ENCODE measurements around the gene PRSS21. TPM values are rescaled to one million over a fixed set of nuclear protein-coding genes. Genes with fewer than 3 reads are reported as not detected.
A peak's percentile ranks its signal among the peaks of the same experiment; 100 is the strongest.

Gene PRSS21
- total and polyA plus RNA-seq, 7 donors, result 0.58 TPM; not detected in 6

GRCh38 chr16:2824626-2825025, 7.6 kb downstream of the PRSS21 start:
- Histone ChIP-seq H3K36me3 (no peaks in the 10 kb centered on the region), H3K4me3 (no peak overlapping the region), H3K9me3 (no peaks in the 10 kb centered on the region), H3K27me3 (peaks cover 0 to 18% (median 0%) of the 10 kb centered on the region in 3 donors), H3K27ac (no peak overlapping the region), H3K4me1 (no peaks in the 10 kb centered on the region)
- 89 to 90% methylated on average over 10 of the region's 10 CpGs for WGBS, 2 donors
- DNase-seq, result no peak
- intact Hi-C loops (cut with DNase I), result no loop called here
- no peak for TF ChIP-seq CTCF (IDR thresholded peaks at IDR 0.05)
- TF ChIP-seq EP300 (IDR thresholded peaks at IDR 0.05), result no peak

GRCh38 chr16:2825049-2825742, 8.2 kb downstream of the PRSS21 start:
- Histone ChIP-seq H3K27ac (no peak overlapping the region), H3K27me3 (peaks cover 0 to 24% (median 0%) of the 10 kb centered on the region in 3 donors), H3K9me3 (no peaks in the 10 kb centered on the region), H3K4me3 (no peak overlapping the region), H3K36me3 (no peaks in the 10 kb centered on the region), H3K4me1 (no peaks in the 10 kb centered on the region)
- WGBS, 2 donors, result 75 to 84% methylated on average over 26 of the region's 26 CpGs
- DNase-seq, result peak; percentile 56
- intact Hi-C loops (cut with DNase I), result no loop called here
- no peak for TF ChIP-seq CTCF (IDR thresholded peaks at IDR 0.05)
- TF ChIP-seq EP300 (IDR thresholded peaks at IDR 0.05), result no peak
- no peak for TF ChIP-seq POLR2A (IDR thresholded peaks at IDR 0.05)
- no peak for TF ChIP-seq POLR2AphosphoS5 (IDR thresholded peaks at IDR 0.05)

- Histone ChIP-seq H3K36me3 (no peaks in the 10 kb centered on the region), H3K27ac (no peak overlapping the region), H3K4me3 (no peak overlapping the region), H3K9me3 (no peaks in the 10 kb centered on the region), H3K4me1 (no peaks in the 10 kb centered on the region), H3K27me3 (peaks cover 0 to 23% (median 0%) of the 10 kb centered on the region in 3 donors)
- DNase-seq, result peak; percentile 19
- intact Hi-C loops (cut with DNase I), result no loop called here
- 89 to 90% methylated on average over 11 of the region's 11 CpGs for WGBS, 2 donors
- TF ChIP-seq EP300 (IDR thresholded peaks at IDR 0.05), result no peak
- TF ChIP-seq CTCF (IDR thresholded peaks at IDR 0.05), result no peak
- no peak for TF ChIP-seq POLR2AphosphoS5 (IDR thresholded peaks at IDR 0.05)
- no peak for TF ChIP-seq POLR2A (IDR thresholded peaks at IDR 0.05)
Observed at GRCh38 chr16:2825906-2826305, 8.9 kb downstream of the PRSS21 start.

GRCh38 chr16:2826591-2827373, 9.7 kb downstream of the PRSS21 start:
- no peaks in the 10 kb centered on the region for H3K9me3 ChIP-seq
- 47 to 71% methylated on average over 19 of the region's 19 CpGs for WGBS, 2 donors
- H3K36me3 ChIP-seq, result no peaks in the 10 kb centered on the region
- peak; percentile 48 for DNase-seq
- H3K27ac ChIP-seq, result no peak overlapping the region
- peaks cover 0 to 32% (median 0%) of the 10 kb centered on the region in 3 donors for H3K27me3 ChIP-seq
- intact Hi-C loops (cut with DNase I), result no loop called here
- H3K4me3 ChIP-seq, result no peak overlapping the region
- TF ChIP-seq EP300 (IDR thresholded peaks at IDR 0.05) (no peak), CTCF (IDR thresholded peaks at IDR 0.05) (no peak), POLR2AphosphoS5 (IDR thresholded peaks at IDR 0.05) (no peak), POLR2A (IDR thresholded peaks at IDR 0.05) (no peak)
- H3K4me1 ChIP-seq, result no peaks in the 10 kb centered on the region

All from sigmoid colon (tissue), 7 donors.